ENCODE measurements around the gene MET.

DNA sequence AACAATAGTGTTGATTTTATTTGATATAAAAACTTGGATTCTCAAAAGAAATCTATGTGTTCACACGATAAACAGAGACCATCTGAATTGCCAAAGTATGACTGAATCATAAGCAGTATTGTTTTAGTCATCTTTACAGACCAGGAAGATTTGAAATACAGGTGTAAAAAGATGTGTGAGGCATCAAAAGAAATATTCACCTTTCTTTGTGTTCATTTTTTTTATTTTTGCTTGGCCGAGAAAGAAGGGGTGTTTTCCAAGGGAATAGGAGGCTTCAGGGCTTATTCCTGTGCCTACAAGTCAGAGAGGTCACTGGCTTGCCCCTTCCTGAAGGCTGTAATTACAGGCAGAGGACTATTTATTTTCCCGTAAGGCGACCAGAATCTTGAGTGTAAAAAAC, 37.3 kb downstream of the MET start:
- TF ChIP-seq, protein P1, sequence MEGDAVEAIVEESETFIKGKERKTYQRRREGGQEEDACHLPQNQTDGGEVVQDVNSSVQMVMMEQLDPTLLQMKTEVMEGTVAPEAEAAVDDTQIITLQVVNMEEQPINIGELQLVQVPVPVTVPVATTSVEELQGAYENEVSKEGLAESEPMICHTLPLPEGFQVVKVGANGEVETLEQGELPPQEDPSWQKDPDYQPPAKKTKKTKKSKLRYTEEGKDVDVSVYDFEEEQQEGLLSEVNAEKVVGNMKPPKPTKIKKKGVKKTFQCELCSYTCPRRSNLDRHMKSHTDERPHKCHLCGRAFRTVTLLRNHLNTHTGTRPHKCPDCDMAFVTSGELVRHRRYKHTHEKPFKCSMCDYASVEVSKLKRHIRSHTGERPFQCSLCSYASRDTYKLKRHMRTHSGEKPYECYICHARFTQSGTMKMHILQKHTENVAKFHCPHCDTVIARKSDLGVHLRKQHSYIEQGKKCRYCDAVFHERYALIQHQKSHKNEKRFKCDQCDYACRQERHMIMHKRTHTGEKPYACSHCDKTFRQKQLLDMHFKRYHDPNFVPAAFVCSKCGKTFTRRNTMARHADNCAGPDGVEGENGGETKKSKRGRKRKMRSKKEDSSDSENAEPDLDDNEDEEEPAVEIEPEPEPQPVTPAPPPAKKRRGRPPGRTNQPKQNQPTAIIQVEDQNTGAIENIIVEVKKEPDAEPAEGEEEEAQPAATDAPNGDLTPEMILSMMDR (CRISPR knock-in tag; IDR thresholded peaks at IDR 0.05): no peak
- TF ChIP-seq, protein P2, sequence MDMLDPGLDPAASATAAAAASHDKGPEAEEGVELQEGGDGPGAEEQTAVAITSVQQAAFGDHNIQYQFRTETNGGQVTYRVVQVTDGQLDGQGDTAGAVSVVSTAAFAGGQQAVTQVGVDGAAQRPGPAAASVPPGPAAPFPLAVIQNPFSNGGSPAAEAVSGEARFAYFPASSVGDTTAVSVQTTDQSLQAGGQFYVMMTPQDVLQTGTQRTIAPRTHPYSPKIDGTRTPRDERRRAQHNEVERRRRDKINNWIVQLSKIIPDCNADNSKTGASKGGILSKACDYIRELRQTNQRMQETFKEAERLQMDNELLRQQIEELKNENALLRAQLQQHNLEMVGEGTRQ (IDR thresholded peaks at IDR 0.05; ENCODE audit: low read depth, low read length): no peak
- TF ChIP-seq, protein P2 (CRISPR knock-in tag; IDR thresholded peaks at IDR 0.05; ENCODE audit: borderline replicate concordance): no peak
- TF ChIP-seq SP2 (CRISPR knock-in tag; IDR thresholded peaks at IDR 0.05) (no peak), NFYB (CRISPR knock-in tag; IDR thresholded peaks at IDR 0.05) (no peak), BCL6 (CRISPR knock-in tag; IDR thresholded peaks at IDR 0.05) (no peak), BCLAF1 (IDR thresholded peaks at IDR 0.05) (no peak), EP300 (IDR thresholded peaks at IDR 0.05; ENCODE audit: low read depth in 2 of 2, low read length in 2 of 2) (no peak), EP300 (CRISPR knock-in tag; IDR thresholded peaks at IDR 0.05; ENCODE audit: borderline replicate concordance) (no peak), JUNB (CRISPR knock-in tag; IDR thresholded peaks at IDR 0.05; ENCODE audit: borderline replicate concordance) (no peak), POLR2AphosphoS5 (IDR thresholded peaks at IDR 0.05; ENCODE audit: low read depth, low read length) (no peak), MAX (IDR thresholded peaks at IDR 0.05) (no peak)
- TF ChIP-seq, protein P3, sequence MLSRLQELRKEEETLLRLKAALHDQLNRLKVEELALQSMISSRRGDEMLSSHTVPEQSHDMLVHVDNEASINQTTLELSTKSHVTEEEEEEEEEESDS (CRISPR knock-in tag; IDR thresholded peaks at IDR 0.05; ENCODE audit: borderline replicate concordance): no peak

All from HepG2 (cell line).